ENCODE measurements around the gene COL16A1.

DNA sequence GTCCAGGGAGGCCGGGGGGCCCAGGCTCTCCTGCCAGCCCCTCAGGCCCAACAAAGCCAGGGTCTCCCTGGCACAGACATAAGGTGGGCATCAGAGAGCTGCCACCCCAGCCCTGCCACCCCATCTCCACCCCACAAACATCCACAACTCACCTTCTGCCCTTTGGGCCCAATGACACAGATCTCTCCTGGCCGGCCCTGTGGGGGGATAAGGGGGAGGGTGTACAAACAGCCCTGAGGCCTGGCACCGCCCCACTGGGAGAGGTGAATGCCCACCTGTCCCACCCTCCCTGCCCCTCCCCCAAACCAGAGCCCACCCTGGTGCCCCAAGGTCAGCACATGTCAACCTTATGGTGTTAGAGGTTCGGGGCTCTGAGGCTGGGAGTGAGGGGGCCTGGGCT, 12.4 kb downstream of the COL16A1 start:
- TF ChIP-seq, protein P1, sequence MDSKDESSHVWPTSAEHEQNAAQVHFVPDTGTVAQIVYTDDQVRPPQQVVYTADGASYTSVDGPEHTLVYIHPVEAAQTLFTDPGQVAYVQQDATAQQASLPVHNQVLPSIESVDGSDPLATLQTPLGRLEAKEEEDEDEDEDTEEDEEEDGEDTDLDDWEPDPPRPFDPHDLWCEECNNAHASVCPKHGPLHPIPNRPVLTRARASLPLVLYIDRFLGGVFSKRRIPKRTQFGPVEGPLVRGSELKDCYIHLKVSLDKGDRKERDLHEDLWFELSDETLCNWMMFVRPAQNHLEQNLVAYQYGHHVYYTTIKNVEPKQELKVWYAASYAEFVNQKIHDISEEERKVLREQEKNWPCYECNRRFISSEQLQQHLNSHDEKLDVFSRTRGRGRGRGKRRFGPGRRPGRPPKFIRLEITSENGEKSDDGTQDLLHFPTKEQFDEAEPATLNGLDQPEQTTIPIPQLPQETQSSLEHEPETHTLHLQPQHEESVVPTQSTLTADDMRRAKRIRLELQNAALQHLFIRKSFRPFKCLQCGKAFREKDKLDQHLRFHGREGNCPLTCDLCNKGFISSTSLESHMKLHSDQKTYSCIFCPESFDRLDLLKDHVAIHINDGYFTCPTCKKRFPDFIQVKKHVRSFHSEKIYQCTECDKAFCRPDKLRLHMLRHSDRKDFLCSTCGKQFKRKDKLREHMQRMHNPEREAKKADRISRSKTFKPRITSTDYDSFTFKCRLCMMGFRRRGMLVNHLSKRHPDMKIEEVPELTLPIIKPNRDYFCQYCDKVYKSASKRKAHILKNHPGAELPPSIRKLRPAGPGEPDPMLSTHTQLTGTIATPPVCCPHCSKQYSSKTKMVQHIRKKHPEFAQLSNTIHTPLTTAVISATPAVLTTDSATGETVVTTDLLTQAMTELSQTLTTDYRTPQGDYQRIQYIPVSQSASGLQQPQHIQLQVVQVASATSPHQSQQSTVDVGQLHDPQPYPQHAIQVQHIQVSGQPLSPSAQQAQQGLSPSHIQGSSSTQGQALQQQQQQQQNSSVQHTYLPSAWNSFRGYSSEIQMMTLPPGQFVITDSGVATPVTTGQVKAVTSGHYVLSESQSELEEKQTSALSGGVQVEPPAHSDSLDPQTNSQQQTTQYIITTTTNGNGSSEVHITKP (tag by site-specific recombination; IDR thresholded peaks at IDR 0.05), result no peak
- TF ChIP-seq, protein P2, sequence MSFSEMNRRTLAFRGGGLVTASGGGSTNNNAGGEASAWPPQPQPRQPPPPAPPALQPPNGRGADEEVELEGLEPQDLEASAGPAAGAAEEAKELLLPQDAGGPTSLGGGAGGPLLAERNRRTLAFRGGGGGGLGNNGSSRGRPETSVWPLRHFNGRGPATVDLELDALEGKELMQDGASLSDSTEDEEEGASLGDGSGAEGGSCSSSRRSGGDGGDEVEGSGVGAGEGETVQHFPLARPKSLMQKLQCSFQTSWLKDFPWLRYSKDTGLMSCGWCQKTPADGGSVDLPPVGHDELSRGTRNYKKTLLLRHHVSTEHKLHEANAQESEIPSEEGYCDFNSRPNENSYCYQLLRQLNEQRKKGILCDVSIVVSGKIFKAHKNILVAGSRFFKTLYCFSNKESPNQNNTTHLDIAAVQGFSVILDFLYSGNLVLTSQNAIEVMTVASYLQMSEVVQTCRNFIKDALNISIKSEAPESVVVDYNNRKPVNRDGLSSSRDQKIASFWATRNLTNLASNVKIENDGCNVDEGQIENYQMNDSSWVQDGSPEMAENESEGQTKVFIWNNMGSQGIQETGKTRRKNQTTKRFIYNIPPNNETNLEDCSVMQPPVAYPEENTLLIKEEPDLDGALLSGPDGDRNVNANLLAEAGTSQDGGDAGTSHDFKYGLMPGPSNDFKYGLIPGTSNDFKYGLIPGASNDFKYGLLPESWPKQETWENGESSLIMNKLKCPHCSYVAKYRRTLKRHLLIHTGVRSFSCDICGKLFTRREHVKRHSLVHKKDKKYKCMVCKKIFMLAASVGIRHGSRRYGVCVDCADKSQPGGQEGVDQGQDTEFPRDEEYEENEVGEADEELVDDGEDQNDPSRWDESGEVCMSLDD (tag by site-specific recombination; IDR thresholded peaks at IDR 0.05), result no peak
- TF ChIP-seq ZNF175 (tag by site-specific recombination; IDR thresholded peaks at IDR 0.05) (no peak), ZNF324 (tag by site-specific recombination; IDR thresholded peaks at IDR 0.05) (no peak), ZNF248 (tag by site-specific recombination; IDR thresholded peaks at IDR 0.05) (no peak)
- TF ChIP-seq, protein P3, sequence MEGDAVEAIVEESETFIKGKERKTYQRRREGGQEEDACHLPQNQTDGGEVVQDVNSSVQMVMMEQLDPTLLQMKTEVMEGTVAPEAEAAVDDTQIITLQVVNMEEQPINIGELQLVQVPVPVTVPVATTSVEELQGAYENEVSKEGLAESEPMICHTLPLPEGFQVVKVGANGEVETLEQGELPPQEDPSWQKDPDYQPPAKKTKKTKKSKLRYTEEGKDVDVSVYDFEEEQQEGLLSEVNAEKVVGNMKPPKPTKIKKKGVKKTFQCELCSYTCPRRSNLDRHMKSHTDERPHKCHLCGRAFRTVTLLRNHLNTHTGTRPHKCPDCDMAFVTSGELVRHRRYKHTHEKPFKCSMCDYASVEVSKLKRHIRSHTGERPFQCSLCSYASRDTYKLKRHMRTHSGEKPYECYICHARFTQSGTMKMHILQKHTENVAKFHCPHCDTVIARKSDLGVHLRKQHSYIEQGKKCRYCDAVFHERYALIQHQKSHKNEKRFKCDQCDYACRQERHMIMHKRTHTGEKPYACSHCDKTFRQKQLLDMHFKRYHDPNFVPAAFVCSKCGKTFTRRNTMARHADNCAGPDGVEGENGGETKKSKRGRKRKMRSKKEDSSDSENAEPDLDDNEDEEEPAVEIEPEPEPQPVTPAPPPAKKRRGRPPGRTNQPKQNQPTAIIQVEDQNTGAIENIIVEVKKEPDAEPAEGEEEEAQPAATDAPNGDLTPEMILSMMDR (tag by site-specific recombination; IDR thresholded peaks at IDR 0.05), result no peak
